H1 (cell line): ENCODE data around the gene GRK5. TPM values are rescaled to one million over a fixed set of nuclear protein-coding genes. Genes with fewer than 3 reads are reported as not detected.

Experiments used
- CTCF ChIA-PET: fragments of 300-600 bp; sonication (Branson Sonifier 250); formaldehyde crosslinking; loops from one replicate; lab custom pipeline; 2021; ENCODE audit not compliant: partially characterized antibody; lab: Charles Lee
- POLR2A ChIA-PET: fragments of 300-600 bp; sonication (Branson Sonifier 250); formaldehyde crosslinking; loops from one replicate; lab custom pipeline; 2021; ENCODE audit warnings: inconsistent platforms; ENCODE audit not compliant: partially characterized antibody; lab: Charles Lee
- DNase-seq, 2 experiments: peaks; one replicate each; pipeline versions ENCODE4 v3.0.0 to v3.0.0-alpha.2; 2010 to 2022; ENCODE audit warnings: low spot score in 2 of 2, low read depth in 1 of 2, mixed read lengths in 1 of 2
- FAIRE-seq: peaks from 2 replicates; lab custom pipeline; 2011; peaks lifted over from hg19 to GRCh38; lab: Jason Lieb, UNC
- H2AFZ ChIP-seq: 2 replicates; pipeline ENCODE4 v1.8.1; 2012; ENCODE audit warnings: low read length, inconsistent platforms
- H2AK5ac ChIP-seq: 2 replicates; pipeline ENCODE4 v1.6.1; 2013; ENCODE audit warnings: low read depth, low read length
- H2BK120ac ChIP-seq: replicated peaks from 2 replicates; pipeline ENCODE3; 2013; ENCODE audit warnings: low read depth, low read length, inconsistent platforms
- H2BK12ac ChIP-seq: 2 replicates; pipeline ENCODE4 v1.6.1; 2013; ENCODE audit warnings: low read depth, low read length
- H2BK15ac ChIP-seq: 2 replicates; pipeline ENCODE4 v1.6.1; 2013; ENCODE audit warnings: low read length
- H2BK20ac ChIP-seq: 2 replicates; pipeline ENCODE4 v1.6.1; 2013; ENCODE audit warnings: low read length
- H2BK5ac ChIP-seq: 2 replicates; pipeline ENCODE4 v1.6.1; 2013; ENCODE audit warnings: low read depth, low read length
- H3K14ac ChIP-seq: 2 replicates; pipeline ENCODE4 v1.6.1; 2013; ENCODE audit warnings: inconsistent platforms; ENCODE audit not compliant: insufficient read length
- H3K18ac ChIP-seq: 2 replicates; pipeline ENCODE4 v1.6.1; 2013; ENCODE audit warnings: low read length; ENCODE audit errors: extremely low read depth
- H3K23ac ChIP-seq: 2 replicates; pipeline ENCODE4 v1.6.1; 2013; ENCODE audit warnings: inconsistent platforms; ENCODE audit not compliant: insufficient read length
- H3K23me2 ChIP-seq: 2 replicates; pipeline ENCODE4 v1.6.1; 2013; ENCODE audit warnings: low read depth, low read length
- H3K27ac ChIP-seq: 2 replicates; pipeline ENCODE4 v1.6.1; 2011; ENCODE audit warnings: low read depth, low read length, inconsistent platforms
- H3K27me3 ChIP-seq, 4 experiments: replicated peaks in 1 of 4; 1 replicate in 1 of 4; 2 replicates in 3 of 4; pipeline versions ENCODE4 v1.6.1 to v1.8.1; 2011 to 2013; ENCODE audit warnings: low read length in 3 of 4, mild to moderate bottlenecking in 3 of 4, inconsistent platforms in 2 of 4, mixed read lengths in 2 of 4, moderate library complexity in 1 of 4; ENCODE audit not compliant: control insufficient read depth in 3 of 4, insufficient read depth in 3 of 4; ENCODE audit errors: extremely low read depth in 1 of 4
- H3K36me3 ChIP-seq, 4 experiments: 2 replicates each; pipeline versions ENCODE4 v1.6.1 to v1.8.1; 2011 to 2013; ENCODE audit warnings: mild to moderate bottlenecking in 4 of 4, low read length in 3 of 4, moderate library complexity in 2 of 4, control low read depth in 1 of 4, inconsistent platforms in 1 of 4; ENCODE audit not compliant: insufficient read depth in 4 of 4, control insufficient read depth in 2 of 4
- H3K4ac ChIP-seq: replicated peaks from 2 replicates; pipeline ENCODE3; 2013; ENCODE audit warnings: low read length, low read depth, mixed read lengths, inconsistent platforms; ENCODE audit not compliant: insufficient read length
- H3K4me1 ChIP-seq, 4 experiments: replicated peaks in 1 of 4; 1 replicate in 1 of 4; 2 replicates in 3 of 4; pipeline versions ENCODE4 v1.6.1 to v1.8.1; 2011 to 2013; ENCODE audit warnings: low read length in 3 of 4, inconsistent platforms in 2 of 4, mixed read lengths in 1 of 4; ENCODE audit not compliant: insufficient read depth in 4 of 4, control insufficient read depth in 3 of 4
- H3K4me2 ChIP-seq, 2 experiments: 2 replicates each; pipeline versions ENCODE4 v1.6.1 to v1.8.1; 2011 to 2013; ENCODE audit warnings: low read depth in 2 of 2, low read length in 2 of 2, control low read depth in 1 of 2, inconsistent platforms in 1 of 2, mild to moderate bottlenecking in 1 of 2; ENCODE audit not compliant: insufficient read depth in 1 of 2
- H3K4me3 ChIP-seq, 4 experiments: fragments of 200-600, 300-600 bp in 1 of 4; sonication (generic), shearing (Covaris generic), sonication (Bioruptor Twin) in 1 of 4; 2 replicates each; pipeline versions ENCODE4 v1.5.1 to v1.8.1; 2011 to 2016; ENCODE audit warnings: low read length in 4 of 4, low read depth in 3 of 4, control low read depth in 2 of 4, inconsistent platforms in 2 of 4, mild to moderate bottlenecking in 2 of 4, mixed read lengths in 1 of 4, moderate library complexity in 1 of 4; ENCODE audit not compliant: insufficient read depth in 2 of 4; ENCODE audit errors: extremely low read depth in 1 of 4
- H3K56ac ChIP-seq: replicated peaks from 2 replicates; pipeline ENCODE3; 2013; ENCODE audit warnings: low read depth, mild to moderate bottlenecking, mixed read lengths, low read length, inconsistent platforms; ENCODE audit not compliant: insufficient read length
- H3K79me1 ChIP-seq: 2 replicates; pipeline ENCODE4 v1.6.1; 2013; ENCODE audit warnings: low read depth, low read length, control low read depth
- H3K79me2 ChIP-seq, 2 experiments: 2 replicates each; pipeline versions ENCODE4 v1.6.1 to v1.8.1; 2012 to 2013; ENCODE audit warnings: low read length in 2 of 2, mild to moderate bottlenecking in 2 of 2, inconsistent platforms in 1 of 2; ENCODE audit not compliant: insufficient read depth in 2 of 2, control insufficient read depth in 1 of 2
- H3K9ac ChIP-seq, 4 experiments: replicated peaks in 1 of 4; 1 replicate in 1 of 4; 2 replicates in 3 of 4; pipeline versions ENCODE4 v1.6.1 to v1.8.1; 2011 to 2013; ENCODE audit warnings: low read depth in 3 of 4, low read length in 3 of 4, control low read depth in 2 of 4, mild to moderate bottlenecking in 2 of 4, moderate library complexity in 2 of 4, inconsistent platforms in 1 of 4; ENCODE audit errors: extremely low read depth in 1 of 4
- H3K9me3 ChIP-seq, 2 experiments: 2 replicates each; pipeline versions ENCODE4 v1.6.1 to v1.8.1; 2012 to 2013; ENCODE audit warnings: mild to moderate bottlenecking in 2 of 2, moderate library complexity in 2 of 2, control low read depth in 1 of 2, inconsistent platforms in 1 of 2, low read depth in 1 of 2, low read length in 1 of 2, mixed read lengths in 1 of 2; ENCODE audit not compliant: insufficient read depth in 2 of 2
- H4K20me1 ChIP-seq, 2 experiments: replicated peaks in 1 of 2; 2 replicates each; pipeline versions ENCODE3 to v1.8.1; 2011 to 2013; ENCODE audit warnings: inconsistent platforms in 2 of 2, low read length in 2 of 2, mild to moderate bottlenecking in 1 of 2; ENCODE audit not compliant: insufficient read depth in 2 of 2, control insufficient read depth in 1 of 2
- H4K5ac ChIP-seq: 2 replicates; pipeline ENCODE4 v1.6.1; 2013; ENCODE audit warnings: low read length, low read depth, mixed read lengths, inconsistent platforms; ENCODE audit not compliant: insufficient read length
- H4K8ac ChIP-seq: 2 replicates; pipeline ENCODE4 v1.8.0; 2013; ENCODE audit warnings: mild to moderate bottlenecking, moderate library complexity, low read length, inconsistent platforms; ENCODE audit not compliant: insufficient read depth; ENCODE audit errors: extremely low read depth
- H4K91ac ChIP-seq: replicated peaks from 2 replicates; pipeline ENCODE3; 2013; ENCODE audit warnings: low read length, mixed read lengths, inconsistent platforms; ENCODE audit not compliant: insufficient read length
- EP300 ChIP-seq, 2 experiments: IDR thresholded peaks; 1 replicate in 1 of 2; 2 replicates in 1 of 2; pipeline ENCODE4 v1.6.1; 2011 to 2012; ENCODE audit warnings: low read depth in 2 of 2, low read length in 2 of 2, mild to moderate bottlenecking in 2 of 2, borderline replicate concordance in 1 of 2, inconsistent platforms in 1 of 2, moderate library complexity in 1 of 2
- SIX5 ChIP-seq: IDR thresholded peaks from 2 replicates; pipeline ENCODE4 v1.6.1; 2011; ENCODE audit warnings: mild to moderate bottlenecking, low read depth, low read length
- WGBS, 2 experiments: shearing (Covaris generic) in 1 of 2; methylation state at CpG; one replicate each; pipeline versions ENCODE4 v1.1.6 to v1.1.7; 2013 to 2015; ENCODE audit warnings: low lambda C conversion rate in 2 of 2, mixed read lengths in 2 of 2, inconsistent platforms in 1 of 2, low coverage in 1 of 2, missing lambda C conversion rate in 1 of 2; ENCODE audit not compliant: insufficient replicate concordance in 2 of 2, insufficient coverage in 1 of 2, insufficient read length in 1 of 2; ENCODE audit errors: extremely low coverage in 1 of 2, missing lambda C conversion rate in 1 of 2; 5-methylcytosine and 5-hydroxymethylcytosine counted together
- polyA plus RNA-seq, 7 experiments: library from polyadenylated mRNA; depleted of rRNA in 3 of 7; stranded (reverse) in 5 of 7; unstranded in 2 of 7; fragments of >200 nt in 5 of 7; fragments of 200-250 nt in 2 of 7; gene quantifications; 1 replicate in 5 of 7; 2 replicates in 1 of 7; 4 replicates in 1 of 7; pipeline versions ENCODE4 v1.2.1 to v1.2.3, GENCODE V29; 2011 to 2013; ENCODE audit warnings: missing spikeins in 2 of 7, mixed read lengths in 2 of 7
- total RNA-seq: library from RNA; stranded (reverse); fragmentation: NEBNext Ultra II Directional; extraction: Animal tissue kit (Norgen Biotek cat#: 25700); gene quantifications from 2 replicates; pipeline ENCODE4 v1.2.1, GENCODE V29; 2021

Gene GRK5
- total and polyA plus RNA-seq, 2 of the 8 experiments (the other 6 are each of a cell fraction or from before 2014, with no cell fraction given), result 0.54 to 2.5 TPM

DNA sequence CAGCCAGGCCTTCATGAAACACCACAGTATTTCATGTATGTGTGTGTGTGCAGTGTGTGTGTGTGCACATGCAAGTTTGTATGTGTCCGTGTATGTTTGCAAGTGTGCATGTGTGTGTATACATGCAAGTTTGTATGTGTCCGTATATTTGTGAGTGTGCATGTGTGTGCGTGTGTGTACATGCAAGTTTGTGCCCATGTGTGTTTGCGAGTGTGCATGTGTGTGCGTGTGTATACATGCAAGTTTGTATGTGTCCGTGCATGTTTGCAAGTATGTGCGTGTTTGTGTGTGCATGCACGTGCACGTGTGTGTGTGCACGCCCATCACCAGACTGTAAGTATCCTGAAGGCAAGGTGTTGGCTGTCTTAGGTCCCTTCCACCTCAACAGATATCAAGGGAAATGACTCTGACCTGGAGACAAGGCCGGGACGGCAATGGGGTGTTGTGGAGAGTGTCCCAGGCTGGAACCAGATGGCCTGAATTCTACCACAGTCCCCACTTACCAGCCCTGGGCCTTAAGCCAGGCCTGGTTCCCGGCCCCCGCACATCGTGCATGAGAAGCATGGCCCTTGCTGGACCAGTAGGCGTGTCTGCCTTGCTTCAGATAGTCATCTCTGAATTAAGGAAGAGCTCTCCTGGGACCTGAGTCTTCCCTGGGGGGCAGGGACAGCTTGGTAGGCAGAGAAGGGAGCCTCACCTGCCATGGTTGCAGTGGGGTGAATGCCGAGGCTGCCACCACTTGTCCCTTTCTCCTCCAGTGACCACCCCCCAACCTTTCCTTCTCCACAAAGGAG lies 140.0 kb downstream of the GRK5 start:
- no peaks in the 10 kb centered on the region for H3K23me2 ChIP-seq
- 92% methylated on average over 17 of the region's 17 CpGs; no CpG with 5 or more reads in 1 of the 2 experiments for WGBS, 2 experiments
- no peak overlapping the region for H4K91ac ChIP-seq
- no peak overlapping the region for H3K4me3 ChIP-seq
- TF ChIP-seq SIX5 (no peak), EP300 (IDR thresholded peaks at IDR 0.05; ENCODE audit: borderline replicate concordance in 1 of 2, low read depth in 2 of 2, low read length in 2 of 2) (no peak)
- H3K9ac ChIP-seq, result no peak overlapping the region
- H2BK20ac ChIP-seq, result 0 out of 2 replicates have a peak overlapping the region, but pooled peaks have one; percentile 6
- H3K4me1 ChIP-seq, result no peaks in the 10 kb centered on the region
- no peak overlapping the region; the same call in 1 of the 2 replicates for H3K18ac ChIP-seq
- H4K5ac ChIP-seq, result no peak overlapping the region
- H3K4ac ChIP-seq, result no peak overlapping the region
- no peak overlapping the region for H4K8ac ChIP-seq
- peak overlapping the region; percentile 33; the same call in 1 of the 2 replicates for H2BK12ac ChIP-seq
- no peak overlapping the region for H2BK120ac ChIP-seq
- DNase-seq (no peak), FAIRE-seq (no peak)
- no peaks in the 10 kb centered on the region for H3K36me3 ChIP-seq
- no peak overlapping the region for H2AFZ ChIP-seq
- H3K56ac ChIP-seq, result no peak overlapping the region
- no peaks in the 10 kb centered on the region for H3K27me3 ChIP-seq
- peaks cover 0 to 3% of the 10 kb centered on the region in 2 experiments for H4K20me1 ChIP-seq
- no peak overlapping the region for H2AK5ac ChIP-seq
- H3K23ac ChIP-seq, result no peak overlapping the region
- H3K4me2 ChIP-seq, result no peak overlapping the region
- no peak overlapping the region for H2BK15ac ChIP-seq
- H2BK5ac ChIP-seq, result no peak overlapping the region
- H3K27ac ChIP-seq, result no peak overlapping the region
- H3K79me2 ChIP-seq, result no peaks in the 10 kb centered on the region
- no peak overlapping the region for H3K14ac ChIP-seq
- POLR2A ChIA-PET, result interaction anchor here (1.0 to 1.1 kb wide), 2 partner anchors 8 to 12 kb away, joined by 3 to 8 read pairs; no protein-coding TSS in a partner anchor
- no peaks in the 10 kb centered on the region for H3K79me1 ChIP-seq
- H3K9me3 ChIP-seq, result peaks cover 3 to 10% of the 10 kb centered on the region in 2 experiments; a peak in 3 of 4 replicates
- CTCF ChIA-PET, result interaction anchor here (0.9 to 7.6 kb wide), 6 partner anchors 14 to 141 kb away, joined by 3 to 48 read pairs (median 3); no protein-coding TSS in a partner anchor
